Endothelial cell (in vitro differentiated cells): Measurements from ENCODE around the gene ENDOU. TPM values are rescaled to one million over a fixed set of nuclear protein-coding genes. Genes with fewer than 3 reads are reported as not detected.

Source experiments
- DNase-seq: peaks from one replicate; pipeline ENCODE4 v3.0.0; 2021; ENCODE audit warnings: low spot score
- H3K27ac Mint-ChIP-seq: one replicate; pipeline ENCODE4 v1.8.0; 2021; ENCODE audit warnings: mixed read lengths, inconsistent platforms; ENCODE audit not compliant: unreplicated experiment
- H3K27me3 Mint-ChIP-seq: one replicate; pipeline ENCODE4 v1.8.0; 2021; ENCODE audit warnings: mild to moderate bottlenecking, moderate library complexity, mixed read lengths, inconsistent platforms; ENCODE audit not compliant: unreplicated experiment
- H3K36me3 Mint-ChIP-seq: one replicate; pipeline ENCODE4 v1.8.0; 2021; ENCODE audit warnings: mild to moderate bottlenecking, low read depth, mixed read lengths, inconsistent platforms; ENCODE audit not compliant: unreplicated experiment
- H3K4me1 Mint-ChIP-seq: one replicate; pipeline ENCODE4 v1.8.0; 2021; ENCODE audit warnings: mild to moderate bottlenecking, mixed read lengths, inconsistent platforms; ENCODE audit not compliant: unreplicated experiment
- H3K4me3 Mint-ChIP-seq: one replicate; pipeline ENCODE4 v1.8.0; 2021; ENCODE audit warnings: mild to moderate bottlenecking, mixed read lengths, inconsistent platforms; ENCODE audit not compliant: unreplicated experiment
- H3K9me3 Mint-ChIP-seq: one replicate; pipeline ENCODE4 v1.8.0; 2021; ENCODE audit warnings: mixed read lengths, inconsistent platforms; ENCODE audit not compliant: unreplicated experiment
- CTCF ChIP-seq: fragments of 200-600 bp; sonication (generic); IDR thresholded peaks from one replicate; pipeline ENCODE4 v1.5.0; 2021; ENCODE audit warnings: antibody characterized with exemption; ENCODE audit not compliant: unreplicated experiment
- total RNA-seq: library from RNA; stranded (reverse); fragmentation: NEBNext Ultra II Directional; extraction: Animal tissue kit (Norgen Biotek cat#: 25700); gene quantifications from one replicate; pipeline ENCODE4 v1.2.1, GENCODE V29; 2021; ENCODE audit not compliant: unreplicated experiment

The ENDOU gene
- total RNA-seq, 1 donor from 2014 or later = 1.6 TPM

GRCh38 chr12:47763481-47764346 is 38.4 kb upstream of the ENDOU start:
- H3K4me3 Mint-ChIP-seq = peak overlapping the region; percentile 54
- DNase-seq = no peak
- peak overlapping the region; percentile 66 for H3K27ac Mint-ChIP-seq
- H3K36me3 Mint-ChIP-seq = peaks cover 46% of the 10 kb centered on the region
- peaks cover 45% of the 10 kb centered on the region for H3K4me1 Mint-ChIP-seq
- no peaks in the 10 kb centered on the region for H3K9me3 Mint-ChIP-seq
- TF ChIP-seq CTCF = no peak
- H3K27me3 Mint-ChIP-seq = peaks cover 14% of the 10 kb centered on the region

DNA sequence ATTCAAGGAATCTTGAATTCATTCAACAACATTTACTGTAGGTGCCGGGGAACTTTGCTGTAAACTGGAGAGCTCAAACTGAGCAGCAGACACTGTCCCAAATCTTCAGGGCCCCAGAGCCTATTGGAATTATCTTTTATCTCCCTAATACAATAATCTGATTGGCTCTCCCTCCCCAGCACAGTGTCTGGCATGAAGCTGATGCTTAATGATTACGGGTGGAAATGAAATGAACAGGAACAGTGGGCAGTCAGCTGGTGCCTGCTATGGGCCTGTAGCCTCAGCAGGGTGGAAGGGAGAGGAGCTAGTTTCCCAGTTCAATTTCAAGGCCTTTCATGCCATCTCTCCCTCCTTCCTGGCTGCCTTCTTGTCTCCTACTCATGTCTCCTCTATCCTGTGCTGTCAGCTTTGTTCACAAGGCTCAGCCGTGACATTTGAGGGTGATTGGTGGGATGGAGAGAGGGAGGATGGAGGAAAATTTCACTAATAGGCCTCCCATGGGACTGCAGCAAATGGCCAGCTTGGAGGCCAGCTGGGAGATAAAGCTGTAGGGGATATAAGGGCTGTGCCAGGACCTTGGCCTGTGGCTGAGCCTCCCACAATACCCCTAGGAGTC is 37.7 kb upstream of the ENDOU start:
- no peak for TF ChIP-seq CTCF
- peak overlapping the region; percentile 32 for H3K4me3 Mint-ChIP-seq

GRCh38 chr12:47758834-47759690 is 33.8 kb upstream of the ENDOU start, which contains the start of gene RAPGEF3:
TSS of gene RAPGEF3 (minus strand) at chr12:47758880. CDS start at chr12:47758556, 324 bp downstream.
- peak; percentile 85 for DNase-seq
- H3K27ac Mint-ChIP-seq = peak within 1 kb of the TSS; percentile 93
- H3K27me3 Mint-ChIP-seq = peaks cover 25% of the 10 kb centered on the region
- peak within 1 kb of the TSS; percentile 93 for H3K4me3 Mint-ChIP-seq
- H3K9me3 Mint-ChIP-seq = no peaks in the 10 kb centered on the region
- peak; percentile 84 for TF ChIP-seq CTCF
- peaks cover 79% of the 10 kb centered on the region for H3K4me1 Mint-ChIP-seq
- peaks cover 51% of the 10 kb centered on the region for H3K36me3 Mint-ChIP-seq

More for the DNA sequence above, 37.7 kb upstream of the ENDOU start:
- H3K36me3 Mint-ChIP-seq = peaks cover 46% of the 10 kb centered on the region
- no peaks in the 10 kb centered on the region for H3K9me3 Mint-ChIP-seq
- H3K27ac Mint-ChIP-seq = peak overlapping the region; percentile 68
- no peak for DNase-seq
- H3K27me3 Mint-ChIP-seq = peaks cover 17% of the 10 kb centered on the region
- peaks cover 45% of the 10 kb centered on the region for H3K4me1 Mint-ChIP-seq

GRCh38 chr12:47758584-47758833 is 33.2 kb upstream of the ENDOU start:
- peaks cover 25% of the 10 kb centered on the region for H3K27me3 Mint-ChIP-seq
- H3K36me3 Mint-ChIP-seq = peaks cover 45% of the 10 kb centered on the region
- no peak for DNase-seq
- H3K9me3 Mint-ChIP-seq = no peaks in the 10 kb centered on the region
- peak overlapping the region; percentile 93 for H3K27ac Mint-ChIP-seq
- peaks cover 78% of the 10 kb centered on the region for H3K4me1 Mint-ChIP-seq
- no peak for TF ChIP-seq CTCF
- peak overlapping the region; percentile 93 for H3K4me3 Mint-ChIP-seq
